ENCODE measurements around the gene SMYD5.

SMYD5 gene

DNA sequence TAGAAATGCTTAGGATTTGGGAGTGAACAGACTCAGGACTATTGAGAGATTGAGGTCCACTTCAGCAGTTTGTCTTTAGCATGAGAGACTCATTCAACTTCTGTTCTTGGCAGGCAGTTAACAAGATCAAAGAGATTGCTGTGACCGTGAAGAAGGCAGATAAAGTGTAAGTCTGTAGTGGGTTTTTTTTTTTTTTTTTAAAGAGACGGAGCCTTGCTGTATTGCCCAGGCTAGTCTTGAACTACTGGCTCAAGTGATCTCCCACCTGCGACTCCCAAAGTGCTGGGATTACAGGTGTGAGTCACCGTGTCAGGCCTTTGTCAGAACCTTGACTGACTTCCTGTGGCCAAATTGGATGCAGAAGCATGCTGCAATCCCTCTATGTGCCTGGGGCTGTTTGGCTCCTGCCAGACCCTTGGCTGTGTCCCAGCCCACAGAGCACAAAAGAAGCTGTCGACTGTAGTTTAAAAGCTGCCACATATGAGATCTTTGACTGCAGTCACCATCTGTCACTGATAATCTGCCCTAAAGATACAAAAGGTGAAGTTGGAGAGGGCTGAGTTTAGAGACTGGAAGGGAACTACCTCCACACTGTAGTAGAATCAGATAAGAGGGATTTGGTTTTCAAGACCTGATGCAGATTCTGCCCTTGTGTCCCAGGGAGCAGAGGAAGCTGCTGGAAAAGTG, 30.0 kb downstream of the SMYD5 start:
- DNase-seq = no peak

DNA sequence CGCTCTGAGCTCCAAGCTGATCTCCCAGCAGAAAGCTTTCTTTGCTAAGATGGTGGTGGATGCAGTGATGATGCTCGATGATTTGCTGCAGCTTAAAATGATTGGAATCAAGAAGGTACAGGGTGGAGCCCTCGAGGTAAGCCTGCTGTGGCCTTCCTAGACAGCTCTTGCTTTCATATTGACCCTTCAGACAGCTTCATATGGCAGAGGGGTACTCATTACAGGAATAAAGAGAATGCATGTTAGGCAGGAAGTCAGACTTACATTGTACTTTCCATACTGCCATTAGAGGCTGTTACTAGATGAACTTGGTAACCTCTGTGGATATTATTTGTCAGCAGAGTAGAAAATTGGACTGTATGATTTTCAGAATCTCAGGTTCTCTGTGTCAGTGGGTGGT, 30.5 kb downstream of the SMYD5 start:
- DNase-seq = no peak

DNA sequence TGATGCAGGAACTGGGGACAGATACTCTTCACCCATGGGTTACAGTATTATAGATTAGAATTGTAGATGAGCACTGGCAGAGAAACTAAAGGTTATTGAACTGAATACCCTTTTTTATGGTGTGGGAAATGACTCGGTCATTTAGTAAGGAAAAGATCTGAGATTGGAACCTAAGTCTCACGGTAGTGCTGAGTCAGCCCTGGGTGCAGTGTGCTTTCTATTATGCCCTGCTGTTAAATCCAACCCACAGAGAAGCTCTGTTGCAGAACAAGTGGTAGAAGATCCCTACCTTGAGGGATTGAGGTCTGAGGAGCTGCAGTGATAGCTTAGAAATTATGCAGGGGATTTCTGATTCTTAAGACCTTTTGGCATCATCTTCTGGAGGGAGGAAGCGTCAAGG, 32.8 kb downstream of the SMYD5 start:
- DNase-seq = no peak

DNA sequence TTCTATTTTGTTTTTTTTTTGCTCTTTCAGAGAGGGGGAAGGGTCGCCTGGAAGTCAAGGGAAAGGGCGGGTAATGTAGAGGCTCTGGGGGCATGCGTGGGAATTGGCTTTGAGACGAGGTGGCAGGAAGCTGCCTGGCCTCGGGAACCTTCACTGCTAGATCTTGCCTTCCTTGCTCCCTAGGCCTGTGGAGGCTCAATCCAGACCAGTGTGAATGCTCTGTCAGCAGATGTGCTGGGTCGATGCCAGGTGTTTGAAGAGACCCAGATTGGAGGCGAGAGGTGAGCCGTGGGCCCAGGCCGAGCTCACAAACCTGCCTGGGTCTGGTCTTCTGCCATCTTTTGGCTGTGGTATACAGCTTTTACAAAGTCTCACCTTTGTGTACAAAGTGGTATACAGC, 35.6 kb downstream of the SMYD5 start:
- no peak for DNase-seq

DNA sequence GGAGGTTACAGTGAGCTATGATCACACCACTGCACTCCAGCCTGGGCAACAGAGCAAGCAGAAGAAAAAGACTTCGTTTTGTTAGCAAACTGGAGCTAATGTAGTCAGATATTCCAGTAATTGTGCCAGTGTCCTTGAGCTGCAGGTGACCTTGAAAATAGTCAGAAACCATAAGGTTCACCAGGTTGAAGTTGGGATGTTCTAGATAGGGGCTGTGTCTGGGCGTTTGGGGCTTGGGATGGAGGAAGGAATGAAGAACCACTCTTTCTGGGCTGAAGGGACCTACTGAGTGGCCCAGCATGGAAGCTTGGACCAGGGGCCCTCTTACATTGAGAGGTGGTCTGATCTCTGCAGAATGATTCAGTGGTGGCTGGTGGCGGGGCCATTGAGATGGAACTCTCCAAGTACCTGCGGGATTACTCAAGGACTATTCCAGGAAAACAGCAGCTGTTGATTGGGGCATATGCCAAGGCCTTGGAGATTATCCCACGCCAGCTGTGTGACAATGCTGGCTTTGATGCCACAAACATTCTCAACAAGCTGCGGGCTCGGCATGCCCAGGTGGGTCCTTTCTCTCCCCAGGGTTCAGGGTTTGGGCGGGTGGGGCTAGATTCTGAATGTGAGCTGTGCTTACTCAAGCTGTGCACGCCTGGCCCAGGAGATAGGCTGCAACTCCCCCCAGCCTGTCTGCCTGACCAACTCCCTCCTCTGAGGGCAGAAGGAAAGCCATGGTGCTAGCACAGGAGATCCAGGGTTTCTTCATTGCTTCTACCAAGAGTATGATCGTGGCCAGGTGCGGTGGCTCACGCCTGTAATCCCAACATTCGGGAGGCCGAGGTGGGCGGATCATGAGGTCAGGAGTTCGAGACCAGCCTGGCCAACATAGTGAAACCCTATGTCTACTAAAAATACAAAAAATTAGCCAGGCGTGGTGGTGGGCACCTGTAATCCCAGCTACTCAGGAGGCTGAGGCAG, 37.1 kb downstream of the SMYD5 start:
- no peak for DNase-seq

DNA sequence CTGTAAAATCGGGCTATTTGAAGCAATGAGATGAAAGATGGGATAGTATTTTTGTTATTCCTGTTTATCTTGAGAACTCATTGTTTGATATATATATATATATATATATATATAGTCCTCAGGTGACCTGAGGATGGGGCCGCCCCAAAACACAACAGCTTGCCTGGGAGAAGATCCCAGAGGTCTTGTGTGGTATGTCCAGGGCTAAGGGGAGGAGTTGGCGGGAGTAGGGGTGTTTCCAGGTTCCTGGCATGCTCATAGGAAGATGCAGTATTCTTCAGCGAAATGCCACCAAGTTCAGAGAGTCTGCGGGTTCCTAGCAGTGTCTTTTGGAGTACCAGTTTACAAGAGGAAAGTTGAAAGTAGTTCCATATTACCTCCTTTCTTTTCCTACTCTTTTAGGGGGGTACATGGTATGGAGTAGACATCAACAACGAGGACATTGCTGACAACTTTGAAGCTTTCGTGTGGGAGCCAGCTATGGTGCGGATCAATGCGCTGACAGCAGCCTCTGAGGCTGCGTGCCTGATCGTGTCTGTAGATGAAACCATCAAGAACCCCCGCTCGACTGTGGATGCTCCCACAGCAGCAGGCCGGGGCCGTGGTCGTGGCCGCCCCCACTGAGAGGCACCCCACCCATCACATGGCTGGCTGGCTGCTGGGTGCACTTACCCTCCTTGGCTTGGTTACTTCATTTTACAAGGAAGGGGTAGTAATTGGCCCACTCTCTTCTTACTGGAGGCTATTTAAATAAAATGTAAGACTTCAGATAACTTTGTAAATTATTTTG, 38.4 kb downstream of the SMYD5 start:
- DNase-seq = no peak

DNA sequence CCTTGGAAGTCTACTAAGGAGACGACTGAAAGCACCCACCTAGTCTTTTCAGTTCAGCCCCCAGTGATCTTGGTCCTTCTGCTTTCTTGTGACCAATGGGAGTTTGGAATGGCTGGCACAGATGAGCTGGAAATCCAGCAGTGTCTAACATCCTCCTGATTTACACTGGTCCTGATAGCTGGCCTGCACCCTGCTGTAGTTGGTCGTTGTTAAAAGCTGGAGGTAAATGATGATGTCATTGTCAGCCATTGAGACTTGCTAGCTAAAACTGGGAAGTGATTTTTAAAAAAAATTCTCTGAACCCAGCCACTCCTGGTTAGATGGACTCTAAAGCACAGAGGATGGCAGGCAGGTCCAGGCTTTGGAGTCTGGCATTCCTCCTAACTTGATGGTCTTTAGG, 39.4 kb downstream of the SMYD5 start:
- DNase-seq = no peak

DNA sequence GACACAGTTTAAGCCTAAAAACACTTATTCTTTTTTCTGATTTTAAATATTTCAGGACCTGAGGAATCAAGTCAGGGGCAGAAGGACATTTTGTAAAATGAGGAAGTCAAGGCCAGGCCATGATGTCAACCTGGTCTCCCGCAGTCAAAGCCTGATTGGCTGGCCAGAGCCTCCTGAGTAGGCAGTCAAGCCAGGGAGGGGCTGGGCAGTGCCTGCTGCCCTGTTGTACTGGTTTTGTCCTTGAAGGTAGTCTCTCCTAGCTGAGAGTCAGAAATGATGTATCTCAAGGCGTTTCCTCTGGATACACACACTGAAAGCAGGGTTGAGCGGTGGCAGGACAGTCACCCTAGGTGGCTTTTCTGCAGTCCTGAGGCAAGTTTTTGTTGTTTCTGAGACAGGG, 39.9 kb downstream of the SMYD5 start:
- peak; percentile 2 for DNase-seq

DNA sequence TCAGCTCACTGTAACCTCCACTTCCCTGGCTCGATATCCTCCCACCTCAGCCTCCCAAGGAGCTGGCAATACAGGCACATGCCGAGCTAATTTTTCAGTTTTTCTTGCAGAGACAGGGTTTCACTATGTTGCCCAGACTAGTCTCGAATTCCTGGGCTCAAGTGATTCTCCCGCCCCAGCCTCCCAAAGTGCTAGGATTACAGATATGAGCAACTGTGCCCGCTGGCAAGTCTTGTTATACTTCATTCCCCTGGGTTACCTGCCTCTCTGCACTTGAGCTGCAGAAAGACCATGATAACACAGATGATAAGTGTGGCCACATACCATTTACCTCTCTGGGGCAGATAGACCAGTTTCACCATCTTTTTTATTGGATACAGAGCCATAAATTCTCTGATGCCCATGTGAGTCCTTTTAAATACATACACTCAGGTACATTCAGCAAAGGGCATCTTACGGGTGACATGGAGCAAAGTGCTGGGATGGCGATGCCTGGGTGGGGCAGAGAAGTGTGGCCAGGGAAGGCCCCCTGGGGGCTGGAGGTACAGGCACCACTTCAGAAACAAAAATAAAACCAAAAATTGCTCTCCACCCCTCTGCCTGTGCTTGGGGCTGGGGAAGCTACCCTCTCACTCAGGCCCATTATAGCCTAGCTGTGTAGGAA, 40.4 kb downstream of the SMYD5 start:
- DNase-seq = no peak

DNA sequence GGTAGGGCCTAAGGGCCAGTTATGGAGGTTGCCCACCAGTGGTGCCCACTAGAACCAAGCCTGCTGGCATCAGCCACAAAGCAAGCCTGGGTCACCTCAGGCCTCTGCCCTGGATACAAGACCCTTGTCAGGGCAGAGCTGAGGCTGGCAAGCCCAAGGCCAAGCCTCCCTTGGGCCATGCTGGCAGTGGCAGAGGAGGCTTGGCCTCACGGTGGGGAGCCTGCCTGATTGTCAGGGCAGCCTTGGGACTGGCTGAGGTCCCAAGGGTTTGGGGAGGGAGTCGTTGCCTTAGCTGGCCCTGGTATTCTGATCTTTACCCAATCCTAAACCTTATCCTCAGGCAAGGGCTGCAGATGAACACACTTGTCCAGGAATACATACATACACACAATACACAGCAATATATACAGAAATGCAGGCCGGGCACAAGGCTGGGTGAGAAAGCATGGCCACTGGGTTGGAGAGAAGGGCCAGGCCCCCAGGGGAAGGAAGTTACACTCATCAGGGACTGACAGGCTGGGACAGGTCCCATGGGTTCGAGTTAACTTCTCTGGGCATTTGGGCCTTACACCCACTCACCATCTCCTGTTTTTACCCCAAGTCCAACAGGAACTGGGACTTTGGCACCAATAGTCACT, 41.1 kb downstream of the SMYD5 start:
- no peak for DNase-seq

DNA sequence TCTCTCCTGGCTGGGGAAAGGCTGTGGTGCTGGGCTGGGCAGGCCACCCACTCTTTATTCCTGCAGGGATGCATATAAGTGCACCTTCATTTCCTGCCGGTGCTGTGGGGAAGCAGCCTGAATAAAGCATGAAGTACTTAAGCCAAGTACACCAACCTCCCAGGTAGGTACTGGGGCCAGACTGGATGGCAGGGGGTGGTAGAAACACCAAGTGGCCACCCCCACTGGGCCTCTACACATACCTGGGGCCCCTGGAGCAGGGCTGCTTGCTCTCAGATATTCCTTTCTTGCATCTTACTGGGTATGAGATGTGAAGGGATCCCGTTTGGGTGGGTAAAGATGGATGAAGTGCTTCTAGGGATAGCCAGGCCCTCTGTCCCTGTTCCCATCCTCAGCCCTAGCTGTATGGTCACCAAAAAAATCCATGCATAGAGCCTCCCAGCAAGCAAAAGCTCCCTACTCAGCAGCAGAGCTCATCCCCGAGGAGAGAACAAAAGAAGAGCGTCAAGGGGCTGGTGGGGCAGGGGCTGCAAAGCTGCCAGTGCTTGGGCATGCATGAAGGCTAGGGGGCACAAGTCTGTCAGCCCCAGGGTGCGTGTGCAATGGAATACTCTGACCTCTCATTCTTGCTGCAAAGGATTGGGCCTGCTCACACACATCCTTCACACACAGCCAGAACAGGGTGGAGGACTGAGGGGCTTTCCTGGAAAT, 42.0 kb downstream of the SMYD5 start:
- DNase-seq = no peak

DNA sequence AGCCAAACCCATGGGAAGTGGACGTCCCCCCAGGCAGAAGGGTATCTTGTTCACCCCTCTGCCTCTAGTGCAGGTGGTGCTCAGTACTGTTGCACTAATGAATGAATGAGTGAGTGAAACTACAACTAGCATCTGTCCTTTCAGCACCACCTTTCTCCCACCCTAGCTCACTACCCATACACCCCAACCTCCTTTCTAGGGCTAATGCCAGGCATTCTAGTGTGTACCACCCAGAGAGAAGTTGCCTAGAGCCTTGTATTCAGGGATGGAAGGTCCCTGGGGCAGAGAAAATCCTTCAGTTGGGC, 42.5 kb downstream of the SMYD5 start:
- no peak for DNase-seq

DNA sequence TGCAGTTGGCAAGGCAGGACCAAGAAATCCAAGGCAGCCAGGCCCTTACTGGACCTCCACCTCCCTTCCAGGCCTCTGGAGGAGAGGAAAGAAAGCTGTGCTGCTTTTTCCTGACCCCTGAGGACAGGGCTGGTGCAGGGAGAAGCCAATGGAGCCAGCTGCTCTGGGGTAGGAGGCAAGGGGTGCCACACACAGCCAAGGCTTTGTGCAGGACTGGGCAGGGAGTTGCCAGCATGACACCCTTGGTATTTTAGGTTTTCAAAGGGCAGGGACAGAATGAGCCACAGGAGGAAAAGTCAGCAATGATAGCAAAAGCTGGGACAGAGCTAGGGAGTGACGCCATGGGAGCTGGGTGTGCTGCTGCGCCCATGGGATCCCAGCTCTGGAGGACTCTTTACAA, 43.0 kb downstream of the SMYD5 start:
- no peak for DNase-seq

DNA sequence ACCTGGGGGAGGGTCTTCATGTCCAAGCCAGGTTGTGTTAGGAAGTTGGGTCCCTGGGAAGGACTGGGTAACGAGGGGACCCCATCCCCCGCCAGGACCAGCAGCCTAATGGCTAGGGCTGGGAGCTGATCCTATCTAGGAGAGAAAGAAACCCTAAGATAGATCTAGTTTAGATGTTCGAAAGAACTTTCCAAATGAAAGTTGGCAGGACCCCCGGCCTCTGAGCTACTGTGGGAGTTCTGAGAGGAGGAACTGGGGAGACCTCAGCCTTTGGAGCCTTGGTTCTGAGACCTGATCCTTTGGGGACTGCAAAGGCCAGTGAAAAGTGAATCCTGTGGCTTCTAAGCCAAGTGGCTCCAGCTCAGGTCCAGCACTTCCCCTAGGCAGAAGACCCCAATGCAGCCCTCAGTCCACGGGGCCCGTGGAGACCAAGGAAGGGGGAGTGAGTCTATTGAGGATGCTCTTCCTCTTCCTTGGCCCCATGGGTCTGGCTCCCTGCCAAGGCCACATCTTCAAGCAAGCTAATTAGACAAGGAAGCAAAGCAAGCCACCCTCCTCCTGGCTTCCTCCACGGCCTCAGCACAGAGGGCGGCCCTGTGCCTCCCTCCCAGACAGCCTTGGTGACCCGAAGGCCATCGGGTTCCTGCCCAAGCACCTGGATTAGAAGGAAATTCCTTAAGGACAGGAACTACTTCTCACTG, 43.5 kb downstream of the SMYD5 start:
- peak; percentile 25 for DNase-seq

DNA sequence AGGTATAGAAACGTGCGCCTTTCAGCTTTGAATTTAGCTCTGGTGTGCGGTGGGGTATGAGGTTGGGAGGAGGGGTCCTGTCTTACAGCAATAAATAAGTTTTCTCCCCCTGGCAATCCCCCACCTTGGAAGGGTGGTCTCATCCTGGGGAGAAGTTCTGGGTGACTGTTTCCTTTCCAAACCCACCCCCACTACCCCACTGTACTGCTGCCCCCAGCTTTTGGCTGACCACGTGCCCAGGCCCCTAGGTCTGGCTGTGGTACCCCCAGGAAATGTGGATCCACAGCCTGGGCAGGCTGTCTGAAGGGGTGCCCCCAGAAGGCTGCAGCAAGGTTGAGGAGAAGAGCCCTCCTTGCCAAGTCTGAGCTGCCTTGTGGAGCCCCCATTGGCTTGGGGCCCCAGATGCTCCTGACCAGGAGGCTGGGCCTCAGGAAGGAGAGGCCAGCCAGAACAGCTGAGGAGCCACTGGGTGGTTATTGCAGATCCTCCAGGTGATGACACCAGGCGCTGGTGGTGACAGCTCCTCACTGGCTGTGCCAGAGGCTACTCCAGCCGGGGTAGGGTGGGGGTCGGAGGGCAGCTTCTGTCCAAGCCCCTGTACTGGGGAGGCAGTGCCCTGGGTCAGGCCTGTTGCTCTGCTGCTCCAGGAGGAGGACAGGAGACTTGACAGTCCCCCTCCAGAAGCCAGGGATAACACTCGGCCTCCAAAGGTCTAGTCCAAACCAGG, 44.3 kb downstream of the SMYD5 start:
- DNase-seq = no peak

DNA sequence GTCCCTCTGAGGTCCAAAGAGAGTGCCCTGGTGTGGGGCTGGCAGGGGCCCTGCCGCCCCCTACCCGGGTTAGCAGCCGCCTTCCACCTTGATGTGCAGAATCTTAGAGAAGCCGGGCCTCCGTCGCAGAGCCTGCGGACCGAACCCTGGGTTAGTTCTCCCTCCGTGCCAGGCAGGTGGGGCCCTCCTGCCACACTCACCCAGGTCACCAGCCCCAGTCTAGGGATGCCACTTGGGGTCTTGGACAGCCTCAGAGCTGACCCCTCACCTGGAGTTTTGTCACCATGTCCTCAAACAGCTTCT, 44.8 kb downstream of the SMYD5 start:
- DNase-seq = no peak

DNA sequence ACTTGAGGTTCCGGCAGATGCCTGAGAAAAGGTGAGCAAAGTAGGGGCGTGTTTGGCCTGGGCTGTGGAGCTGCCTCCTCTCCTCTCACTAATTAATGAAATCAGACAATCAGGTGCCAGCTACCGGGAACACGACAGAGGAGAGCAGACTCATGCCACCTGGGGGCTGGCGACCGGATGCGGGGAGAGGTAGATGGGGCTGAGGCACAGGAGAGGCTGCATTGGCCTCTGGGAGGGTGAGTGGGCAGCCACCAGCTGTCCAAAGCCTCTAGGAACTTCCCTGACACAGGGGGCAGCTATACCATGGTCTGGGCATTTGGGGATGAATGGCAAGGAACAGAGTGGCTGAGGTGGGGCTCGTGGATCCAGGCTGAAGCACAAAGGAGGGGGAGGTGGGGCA, 45.2 kb downstream of the SMYD5 start:
- DNase-seq = no peak

DNA sequence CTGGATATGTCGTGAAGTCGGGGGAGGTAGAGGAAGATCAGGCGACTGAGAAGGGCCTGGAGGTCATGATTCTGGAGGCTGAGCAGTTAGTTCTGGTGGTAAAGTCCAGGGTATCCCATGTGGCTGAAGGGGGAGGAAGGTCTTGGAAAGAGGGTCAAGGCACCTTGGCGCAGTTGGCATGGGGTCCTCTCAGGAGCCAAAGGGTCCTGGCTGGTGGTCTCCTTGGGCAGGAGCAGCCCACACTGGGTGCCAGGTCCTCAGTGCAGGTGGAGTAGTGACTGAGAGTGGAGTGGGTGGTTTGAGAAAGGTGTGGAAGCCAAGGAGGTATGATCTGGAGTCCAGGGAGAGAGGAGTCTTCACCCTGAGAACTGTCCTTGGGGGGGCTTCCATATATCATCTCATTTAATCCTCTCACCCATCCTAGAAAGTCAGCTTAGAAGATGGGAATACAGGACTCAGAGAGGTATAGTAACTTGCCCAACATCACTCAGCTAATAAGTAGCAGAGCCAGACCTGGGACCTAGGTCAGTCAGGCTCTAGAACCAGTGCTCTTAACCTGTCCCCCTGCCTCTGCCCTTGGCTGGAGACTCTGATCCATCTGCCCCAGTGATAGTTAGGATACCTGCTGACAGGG, 45.8 kb downstream of the SMYD5 start:
- no peak for DNase-seq

DNA sequence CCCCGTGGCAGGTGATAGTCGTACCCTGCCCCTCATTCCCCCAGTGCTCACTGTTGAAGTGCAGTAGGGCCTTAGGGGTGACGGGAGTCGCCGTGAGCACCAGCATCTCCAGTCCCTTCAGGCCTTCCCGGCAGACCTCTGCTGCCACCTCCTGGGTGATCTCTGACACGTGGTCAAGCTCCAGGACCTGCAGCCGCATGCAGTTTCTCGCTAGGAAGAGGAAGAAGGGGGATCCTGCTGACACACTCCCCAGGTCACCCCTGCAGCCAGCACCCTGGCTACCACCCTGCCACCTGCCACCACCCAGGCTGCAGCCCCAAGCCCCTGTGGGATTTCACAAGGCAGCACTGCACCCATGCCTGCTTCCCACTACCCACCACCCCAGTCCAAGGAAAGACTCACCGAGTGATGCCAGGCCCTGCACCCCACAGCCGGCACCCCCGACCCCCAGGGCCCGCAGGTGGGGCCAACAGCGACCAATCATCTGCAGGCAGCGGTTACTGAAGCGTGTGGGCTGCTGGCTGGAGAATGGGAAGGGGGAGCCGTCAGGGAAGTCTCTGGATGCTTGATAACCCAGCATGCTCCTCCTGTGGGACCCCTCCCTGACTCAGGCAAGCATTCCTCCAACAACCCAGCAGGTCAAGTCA, 46.4 kb downstream of the SMYD5 start:
- no peak for DNase-seq
